Heart right ventricle (tissue), 16 donors: ENCODE measurements around the gene WSB2. TPM values are rescaled to one million over a fixed set of nuclear protein-coding genes. Genes with fewer than 3 reads are reported as not detected.

ENCODE experiments used
- ATAC-seq, 8 donors: fragments of 200-7000 bp; cut with Tn5 transposase; one replicate each; pipeline ENCODE4 v1.9.1; 2020; ENCODE audit warnings: mild to moderate bottlenecking in 8 of 8, moderate library complexity in 8 of 8, moderate number of reproducible peaks in 1 of 8
- DNase-seq, 2 donors: peaks; one replicate each; pipeline ENCODE4 v3.0.0-alpha.2; 2020
- H3K27ac ChIP-seq, 10 donors: fragments of 200-600 bp; sonication (generic) in 2 of 10; one replicate each; pipeline versions ENCODE4 v1.5.0 to v1.8.0; 2020 to 2022; ENCODE audit warnings: mild to moderate bottlenecking in 3 of 10
- H3K27me3 ChIP-seq, 7 donors: fragments of 200-600 bp; one replicate each; pipeline ENCODE4 v1.8.0; 2021 to 2022; ENCODE audit warnings: mild to moderate bottlenecking in 2 of 7
- H3K36me3 ChIP-seq, 9 donors: fragments of 200-600 bp; sonication (generic) in 1 of 9; one replicate each; pipeline versions ENCODE4 v1.5.0 to v1.8.0; 2020 to 2022; ENCODE audit warnings: mild to moderate bottlenecking in 2 of 9
- H3K4me1 ChIP-seq, 9 donors: fragments of 200-600 bp; sonication (generic) in 1 of 9; one replicate each; pipeline versions ENCODE4 v1.5.0 to v1.8.0; 2020 to 2022; ENCODE audit warnings: mild to moderate bottlenecking in 4 of 9
- H3K4me3 ChIP-seq, 10 donors: fragments of 200-600 bp; sonication (generic) in 2 of 10; one replicate each; pipeline versions ENCODE4 v1.5.0 to v1.8.0; 2020 to 2022; ENCODE audit warnings: mild to moderate bottlenecking in 7 of 10, moderate library complexity in 2 of 10
- H3K9me3 ChIP-seq, 11 donors: fragments of 200-600 bp in 10 of 11; sonication (generic) in 2 of 11; one replicate each; pipeline versions ENCODE4 v1.5.0 to v1.8.0; 2013 to 2022; ENCODE audit warnings: mild to moderate bottlenecking in 2 of 11, control low read depth in 1 of 11, moderate library complexity in 1 of 11
- CTCF ChIP-seq, 9 donors: fragments of 200-600 bp; sonication (generic) in 2 of 9; IDR thresholded peaks; one replicate each; pipeline versions ENCODE4 v1.5.0 to v1.8.0; 2021 to 2022; ENCODE audit warnings: antibody characterized with exemption in 9 of 9, mild to moderate bottlenecking in 5 of 9, moderate library complexity in 1 of 9
- WGBS, 2 donors: extraction: QIAGEN DNeasy Blood & Tissue Kit; methylation state at CpG; one replicate each; pipeline ENCODE4 v1.1.7; 2013; ENCODE audit warnings: inconsistent platforms in 1 of 2; 5-methylcytosine and 5-hydroxymethylcytosine counted together
- intact Hi-C, 10 donors: fragments of 100-400 bp; cut with DNase I; formaldehyde crosslinking; loops; one replicate each; pipeline versions ENCODE4 v1.11.1 to v1.14.2; 2022
- polyA plus RNA-seq, 2 donors: library from polyadenylated mRNA; stranded (reverse); fragments of 200-250 nt; gene quantifications; one replicate each; pipeline ENCODE4 v1.2.3, GENCODE V29; 2013
- total RNA-seq, 10 donors: library from RNA; stranded (reverse); fragmentation: NEBNext Ultra II Directional in 3 of 10; extraction: Animal tissue kit (Norgen Biotek cat#: 25700) in 3 of 10; gene quantifications; one replicate each; pipeline versions ENCODE4 v1.2.1 to v1.2.4, GENCODE V29; 2021 to 2023
- donor health status: Arrhythmogenic right ventricular cardiomyopathy.
- donor health status: ischemic (EF 13 %, LVEDD 7.1; RV severe dilation, severe dysfunction).
- donor health status: healthy with polysubstance abuse.
- donor health status: DM: no; HTN: yes; CAD: no.
- donor health status: DM: no; HTN: no; CAD: no.
- donor health status: ischemic (EF 25% LVEDD 6.9; RV normal size, moderate dysfunction).
- donor health status: ischemic (EF 25% LVEDD 5.7; RV mildly dilated, moderate dysfunction).
- donor health status: healthy.
- donor health status: DM: yes; HTN: yes; CAD: no.
- donor health status: Ischemic cardiomyopathy.
- donor health status: ischemic (EF 35%, LVEDD 5.7; RV mildly dilated, moderate dysfunction).
- donor health status: nonischemic (EF 11% LVEDD 7.7; RV severe dilation, severe dysfunction).
- donor health status: DM: yes; HTN: yes; CAD: no.
- donor health status: PGD.
- donor health status: ischemic (EF 29% LVEDD 5.4; RV normal size, mild dysfunction).
- donor health status: nonischemic (EF 23%, LVEDD 6.1; RV moderate dilation, normal function).

Gene WSB2
- total and polyA plus RNA-seq, 12 donors, result 52.2 to 125 (median 97.3) TPM

GRCh38 chr12:118101051-118101450, 40.1 kb upstream of the WSB2 start:
- Histone ChIP-seq H3K9me3 (no peaks in the 10 kb centered on the region), H3K27ac (no peak overlapping the region), H3K4me1 (peaks cover 0 to 20% (median 14%) of the 10 kb centered on the region in 9 donors), H3K4me3 (no peak overlapping the region), H3K27me3 (peaks cover 0 to 8% (median 0%) of the 10 kb centered on the region in 7 donors), H3K36me3 (no peaks in the 10 kb centered on the region)
- TF ChIP-seq CTCF (IDR thresholded peaks at IDR 0.05), result no peak
- intact Hi-C loops, result loop anchor here in 7 of 10 donors (5.0 kb wide), 2 partner anchors 34 to 39 kb away; partner anchors contain the start of gene WSB2 (in 6 of the 7)
- DNase-seq (no peak), ATAC-seq (no peak)
- 90% methylated on average over 3 of the region's 3 CpGs for WGBS, 2 donors

GRCh38 chr12:118098911-118099671, 38.1 kb upstream of the WSB2 start:
- 95 to 97% methylated on average over 12 of the region's 12 CpGs for WGBS, 2 donors
- Histone ChIP-seq H3K4me1 (peaks cover 0 to 13% (median 8%) of the 10 kb centered on the region in 9 donors), H3K27me3 (peaks cover 0 to 8% (median 0%) of the 10 kb centered on the region in 7 donors), H3K27ac (no peak overlapping the region), H3K36me3 (peaks cover 0 to 14% (median 0%) of the 10 kb centered on the region in 9 donors), H3K4me3 (no peak overlapping the region), H3K9me3 (no peaks in the 10 kb centered on the region)
- DNase-seq (no peak), ATAC-seq (no peak)
- intact Hi-C loops, result loop anchor here in 1 of 10 donors (2.0 kb wide), 1 partner anchor 36 kb away; no protein-coding TSS in a partner anchor
- TF ChIP-seq CTCF (IDR thresholded peaks at IDR 0.05), result no peak

- peaks cover 0 to 21% (median 0%) of the 10 kb centered on the region in 9 donors for H3K36me3 ChIP-seq
- DNase-seq (no peak), ATAC-seq (no peak)
- intact Hi-C loops, result loop anchor here in 1 of 10 donors (2.0 kb wide), 1 partner anchor 36 kb away; no protein-coding TSS in a partner anchor
- peaks cover 0 to 12% (median 10%) of the 10 kb centered on the region in 9 donors for H3K4me1 ChIP-seq
- WGBS, 2 donors, result 79 to 88% methylated on average over 3 of the region's 3 CpGs
- H3K9me3 ChIP-seq, result no peaks in the 10 kb centered on the region
- peaks cover 0 to 7% (median 0%) of the 10 kb centered on the region in 7 donors for H3K27me3 ChIP-seq
- no peak overlapping the region for H3K27ac ChIP-seq
- TF ChIP-seq CTCF (IDR thresholded peaks at IDR 0.05), result no peak
- no peak overlapping the region for H3K4me3 ChIP-seq
Observed at GRCh38 chr12:118098401-118098800, 37.4 kb upstream of the WSB2 start.

GRCh38 chr12:118094039-118094438, 33.1 kb upstream of the WSB2 start:
- 72 to 76% methylated on average over 3 of the region's 3 CpGs for WGBS, 2 donors
- intact Hi-C loops, result no loop called here
- no peak for ATAC-seq
- no peak overlapping the region for H3K4me3 ChIP-seq
- H3K27ac ChIP-seq, result no peak overlapping the region
- DNase-seq, result no peak
- H3K9me3 ChIP-seq, result no peaks in the 10 kb centered on the region
- no peaks in the 10 kb centered on the region for H3K27me3 ChIP-seq
- peaks cover 0 to 58% (median 0%) of the 10 kb centered on the region in 9 donors for H3K36me3 ChIP-seq
- TF ChIP-seq CTCF (IDR thresholded peaks at IDR 0.05), result no peak
- H3K4me1 ChIP-seq, result peaks cover 0 to 5% (median 0%) of the 10 kb centered on the region in 9 donors
